WTC11 (cell line): Measurements from ENCODE around the gene CFAP161. TPM values are rescaled to one million over a fixed set of nuclear protein-coding genes. Genes with fewer than 3 reads are reported as not detected.

Source experiments
- ATAC-seq: fragments of 200-7000 bp; cut with Tn5 transposase; 2 replicates; pipeline ENCODE4 v1.10.0; 2021; ENCODE audit warnings: mild to moderate bottlenecking, moderate library complexity
- CTCF ChIA-PET: fragments of 300-600 bp; sonication (Branson Sonifier 250); formaldehyde crosslinking; loops from one replicate; lab custom pipeline; 2021; ENCODE audit warnings: antibody characterized with exemption; lab: Charles Lee
- POLR2A ChIA-PET: fragments of 350-600 bp; sonication (Branson Sonifier 250); formaldehyde crosslinking; loops from one replicate; lab custom pipeline; 2021; ENCODE audit warnings: antibody characterized with exemption; lab: Charles Lee
- DNase-seq: peaks from one replicate; pipeline ENCODE4 v3.0.0; 2021; ENCODE audit warnings: low spot score
- H3K27ac Mint-ChIP-seq: 2 replicates; pipeline ENCODE4 v1.8.0; 2021; ENCODE audit warnings: mixed read lengths
- H3K27me3 Mint-ChIP-seq: 2 replicates; pipeline ENCODE4 v1.8.0; 2021; ENCODE audit warnings: low read depth, mild to moderate bottlenecking, moderate library complexity, mixed read lengths
- H3K36me3 Mint-ChIP-seq: 2 replicates; pipeline ENCODE4 v1.8.0; 2021; ENCODE audit warnings: mixed read lengths
- H3K4me1 Mint-ChIP-seq: 2 replicates; pipeline ENCODE4 v1.8.0; 2022; ENCODE audit warnings: mixed read lengths
- H3K4me3 Mint-ChIP-seq: 2 replicates; pipeline ENCODE4 v1.8.0; 2021; ENCODE audit warnings: mild to moderate bottlenecking, moderate library complexity, mixed read lengths
- H3K9me3 Mint-ChIP-seq: 2 replicates; pipeline ENCODE4 v1.8.0; 2021; ENCODE audit warnings: mixed read lengths
- FOXP1 ChIP-seq: sonication (generic); formaldehyde crosslinking; IDR thresholded peaks from 2 replicates; pipeline ENCODE4 v1.8.0; 2022; ENCODE audit warnings: missing genetic modification reagents, mild to moderate bottlenecking, moderate library complexity, borderline replicate concordance
- GABPB1 ChIP-seq: sonication (generic); formaldehyde crosslinking; IDR thresholded peaks from 2 replicates; pipeline ENCODE4 v1.8.1; 2023; ENCODE audit warnings: mild to moderate bottlenecking, missing genetic modification reagents
- IRF2 ChIP-seq: sonication (generic); formaldehyde crosslinking; IDR thresholded peaks from 2 replicates; pipeline ENCODE4 v1.8.0; 2022; ENCODE audit warnings: low read depth, missing genetic modification reagents, borderline replicate concordance
- JAZF1 ChIP-seq: fragments of 250-450 bp; sonication (Bioruptor Pico); IDR thresholded peaks from 2 replicates; pipeline ENCODE4 v1.9.0; 2021; ENCODE audit warnings: moderate library complexity, mild to moderate bottlenecking, inconsistent platforms
- MYBL2 ChIP-seq: sonication (generic); formaldehyde crosslinking; IDR thresholded peaks from 2 replicates; pipeline ENCODE4 v1.8.1; 2023; ENCODE audit warnings: mild to moderate bottlenecking, moderate library complexity, missing genetic modification reagents
- NFE2L1 ChIP-seq: sonication (generic); formaldehyde crosslinking; IDR thresholded peaks from 2 replicates; pipeline ENCODE4 v1.8.1; 2023; ENCODE audit warnings: missing genetic modification reagents
- NFYB ChIP-seq: sonication (generic); formaldehyde crosslinking; conservative IDR thresholded peaks from 2 replicates; pipeline ENCODE4 v1.8.0; 2022; ENCODE audit warnings: low read depth, missing genetic modification reagents
- PRRX2 ChIP-seq: fragments of 250-450 bp; sonication (Bioruptor Pico); IDR thresholded peaks from 2 replicates; pipeline ENCODE4 v1.8.0; 2021; ENCODE audit warnings: mild to moderate bottlenecking
- SMAD4 ChIP-seq: sonication (generic); formaldehyde crosslinking; IDR thresholded peaks from 2 replicates; pipeline ENCODE4 v1.8.0; 2022; ENCODE audit warnings: mild to moderate bottlenecking, missing genetic modification reagents
- SP1 ChIP-seq: sonication (generic); formaldehyde crosslinking; conservative IDR thresholded peaks from 2 replicates; pipeline ENCODE4 v1.8.1; 2022; ENCODE audit warnings: missing genetic modification reagents
- ZNF121 ChIP-seq: sonication (generic); formaldehyde crosslinking; IDR thresholded peaks from 2 replicates; pipeline ENCODE4 v1.8.0; 2023; ENCODE audit warnings: missing genetic modification reagents
- ZNF219 ChIP-seq: sonication (generic); formaldehyde crosslinking; IDR thresholded peaks from 2 replicates; pipeline ENCODE4 v1.8.0; 2023; ENCODE audit warnings: missing genetic modification reagents, mild to moderate bottlenecking, borderline replicate concordance
- total RNA-seq: library from RNA; stranded (reverse); gene quantifications from 3 replicates; pipeline ENCODE4 v1.2.3, GENCODE V29; 2021
- TF ChIP-seq, protein P1 (sequence below): sonication (generic); formaldehyde crosslinking; IDR thresholded peaks from 2 replicates; pipeline ENCODE4 v1.8.0; 2022; ENCODE audit warnings: mild to moderate bottlenecking, missing genetic modification reagents
- TF ChIP-seq, protein P2 (sequence below): sonication (generic); formaldehyde crosslinking; IDR thresholded peaks from 2 replicates; pipeline ENCODE4 v1.8.1; 2022; ENCODE audit warnings: low read depth, missing genetic modification reagents, borderline replicate concordance
- TF ChIP-seq, protein P3 (sequence below): fragments of 250-450 bp; sonication (Bioruptor Pico); IDR thresholded peaks from 2 replicates; pipeline ENCODE4 v2.1.2; 2022; ENCODE audit warnings: mild to moderate bottlenecking, moderate library complexity
- TF ChIP-seq, protein P4 (sequence below): sonication (generic); formaldehyde crosslinking; IDR thresholded peaks from 2 replicates; pipeline ENCODE4 v1.8.1; 2022; ENCODE audit warnings: low read depth, mild to moderate bottlenecking, moderate library complexity, missing genetic modification reagents, borderline replicate concordance
- TF ChIP-seq, protein P5 (sequence below): sonication (generic); formaldehyde crosslinking; IDR thresholded peaks from 2 replicates; pipeline ENCODE4 v1.8.1; 2022; ENCODE audit warnings: mild to moderate bottlenecking, missing genetic modification reagents, moderate library complexity, borderline replicate concordance
- TF ChIP-seq, protein P6 (sequence below): sonication (generic); formaldehyde crosslinking; IDR thresholded peaks from 2 replicates; pipeline ENCODE4 v1.8.0; 2022; ENCODE audit warnings: missing genetic modification reagents
- TF ChIP-seq, protein P7 (sequence below): sonication (generic); formaldehyde crosslinking; IDR thresholded peaks from 2 replicates; pipeline ENCODE4 v1.8.1; 2023; ENCODE audit warnings: mild to moderate bottlenecking, missing genetic modification reagents
- TF ChIP-seq, protein P8 (sequence below): sonication (generic); formaldehyde crosslinking; IDR thresholded peaks from 2 replicates; pipeline ENCODE4 v1.8.0; 2022; ENCODE audit warnings: mild to moderate bottlenecking, missing genetic modification reagents
- TF ChIP-seq, protein P9 (sequence below): sonication (generic); formaldehyde crosslinking; IDR thresholded peaks from 2 replicates; pipeline ENCODE4 v1.8.1; 2023; ENCODE audit warnings: mild to moderate bottlenecking, missing genetic modification reagents

The CFAP161 gene
- total RNA-seq, 1 experiment from 2014 or later = not detected

DNA sequence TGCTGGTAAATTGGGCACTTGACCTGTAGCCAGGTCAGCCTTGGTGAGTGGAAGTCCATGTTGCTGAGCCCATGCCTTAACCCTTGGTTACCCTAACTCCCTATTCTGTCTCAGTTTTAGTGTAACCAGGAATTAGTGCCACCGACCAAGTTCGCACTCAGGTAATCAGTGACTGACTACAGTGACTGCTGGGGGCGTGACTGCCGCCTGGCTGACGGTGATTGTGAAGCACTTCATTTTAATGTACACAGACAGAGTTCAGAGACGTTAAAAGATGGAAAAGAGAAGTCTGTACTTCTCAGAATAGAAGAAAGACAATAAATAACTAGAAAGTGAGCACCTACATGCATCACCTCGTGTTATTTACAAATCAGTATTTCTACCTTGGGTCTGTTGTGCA, 17.3 kb downstream of the CFAP161 start:
- ChIA-PET POLR2A (no interaction called here), CTCF (interaction anchor here (1.4 kb wide), 1 partner anchor 115 kb away, joined by 7 read pairs; no protein-coding TSS in a partner anchor)
- Mint-ChIP-seq H3K4me3 (no peak overlapping the region), H3K36me3 (no peaks in the 10 kb centered on the region), H3K27me3 (no peaks in the 10 kb centered on the region), H3K27ac (no peak overlapping the region), H3K4me1 (no peaks in the 10 kb centered on the region), H3K9me3 (peaks cover 3% of the 10 kb centered on the region; the same call in 1 of the 2 replicates)
- TF ChIP-seq NFYB (no peak), MYBL2 (CRISPR knock-in tag) (no peak), IRF2 (CRISPR knock-in tag) (no peak), ZNF121 (CRISPR knock-in tag) (no peak)
- TF ChIP-seq, protein P1, sequence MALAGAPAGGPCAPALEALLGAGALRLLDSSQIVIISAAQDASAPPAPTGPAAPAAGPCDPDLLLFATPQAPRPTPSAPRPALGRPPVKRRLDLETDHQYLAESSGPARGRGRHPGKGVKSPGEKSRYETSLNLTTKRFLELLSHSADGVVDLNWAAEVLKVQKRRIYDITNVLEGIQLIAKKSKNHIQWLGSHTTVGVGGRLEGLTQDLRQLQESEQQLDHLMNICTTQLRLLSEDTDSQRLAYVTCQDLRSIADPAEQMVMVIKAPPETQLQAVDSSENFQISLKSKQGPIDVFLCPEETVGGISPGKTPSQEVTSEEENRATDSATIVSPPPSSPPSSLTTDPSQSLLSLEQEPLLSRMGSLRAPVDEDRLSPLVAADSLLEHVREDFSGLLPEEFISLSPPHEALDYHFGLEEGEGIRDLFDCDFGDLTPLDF = no peak
- TF ChIP-seq, protein P2, sequence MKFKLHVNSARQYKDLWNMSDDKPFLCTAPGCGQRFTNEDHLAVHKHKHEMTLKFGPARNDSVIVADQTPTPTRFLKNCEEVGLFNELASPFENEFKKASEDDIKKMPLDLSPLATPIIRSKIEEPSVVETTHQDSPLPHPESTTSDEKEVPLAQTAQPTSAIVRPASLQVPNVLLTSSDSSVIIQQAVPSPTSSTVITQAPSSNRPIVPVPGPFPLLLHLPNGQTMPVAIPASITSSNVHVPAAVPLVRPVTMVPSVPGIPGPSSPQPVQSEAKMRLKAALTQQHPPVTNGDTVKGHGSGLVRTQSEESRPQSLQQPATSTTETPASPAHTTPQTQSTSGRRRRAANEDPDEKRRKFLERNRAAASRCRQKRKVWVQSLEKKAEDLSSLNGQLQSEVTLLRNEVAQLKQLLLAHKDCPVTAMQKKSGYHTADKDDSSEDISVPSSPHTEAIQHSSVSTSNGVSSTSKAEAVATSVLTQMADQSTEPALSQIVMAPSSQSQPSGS (CRISPR knock-in tag) = no peak
- ATAC-seq = no peak
- DNase-seq = no peak

DNA sequence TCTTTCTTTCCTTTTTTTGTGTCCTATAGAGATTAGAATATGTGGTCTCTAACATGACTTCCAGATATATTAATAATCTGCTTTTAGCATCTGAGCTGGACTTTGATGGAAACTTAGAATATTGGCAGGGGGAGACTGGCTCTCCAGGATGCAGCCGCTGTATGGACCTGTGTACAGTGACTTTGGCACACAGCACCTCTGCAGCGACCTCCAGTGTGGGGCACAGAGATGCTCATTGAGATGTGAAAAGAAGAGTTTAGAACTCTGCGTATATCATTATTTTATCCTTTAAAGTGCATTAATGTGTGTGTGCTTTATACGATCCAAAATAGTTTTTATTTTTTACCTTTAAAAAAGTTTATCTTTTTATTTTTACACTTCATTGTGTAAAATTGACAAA, 18.3 kb downstream of the CFAP161 start:
- Mint-ChIP-seq H3K36me3 (no peaks in the 10 kb centered on the region), H3K9me3 (peaks cover 3% of the 10 kb centered on the region; the same call in 1 of the 2 replicates), H3K4me3 (no peak overlapping the region), H3K27ac (no peak overlapping the region), H3K27me3 (no peaks in the 10 kb centered on the region), H3K4me1 (no peaks in the 10 kb centered on the region)
- DNase-seq (no peak), ATAC-seq (no peak)
- ChIA-PET POLR2A (no interaction called here), CTCF (interaction anchor here (9.7 kb wide), 1 partner anchor 115 kb away, joined by 170 read pairs; no protein-coding TSS in a partner anchor)
- TF ChIP-seq, protein P3, sequence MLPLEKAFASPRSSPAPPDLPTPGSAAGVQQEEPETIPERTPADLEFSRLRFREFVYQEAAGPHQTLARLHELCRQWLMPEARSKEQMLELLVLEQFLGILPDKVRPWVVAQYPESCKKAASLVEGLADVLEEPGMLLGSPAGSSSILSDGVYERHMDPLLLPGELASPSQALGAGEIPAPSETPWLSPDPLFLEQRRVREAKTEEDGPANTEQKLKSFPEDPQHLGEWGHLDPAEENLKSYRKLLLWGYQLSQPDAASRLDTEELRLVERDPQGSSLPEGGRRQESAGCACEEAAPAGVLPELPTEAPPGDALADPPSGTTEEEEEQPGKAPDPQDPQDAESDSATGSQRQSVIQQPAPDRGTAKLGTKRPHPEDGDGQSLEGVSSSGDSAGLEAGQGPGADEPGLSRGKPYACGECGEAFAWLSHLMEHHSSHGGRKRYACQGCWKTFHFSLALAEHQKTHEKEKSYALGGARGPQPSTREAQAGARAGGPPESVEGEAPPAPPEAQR (CRISPR knock-in tag) = no peak
- TF ChIP-seq, protein P4, sequence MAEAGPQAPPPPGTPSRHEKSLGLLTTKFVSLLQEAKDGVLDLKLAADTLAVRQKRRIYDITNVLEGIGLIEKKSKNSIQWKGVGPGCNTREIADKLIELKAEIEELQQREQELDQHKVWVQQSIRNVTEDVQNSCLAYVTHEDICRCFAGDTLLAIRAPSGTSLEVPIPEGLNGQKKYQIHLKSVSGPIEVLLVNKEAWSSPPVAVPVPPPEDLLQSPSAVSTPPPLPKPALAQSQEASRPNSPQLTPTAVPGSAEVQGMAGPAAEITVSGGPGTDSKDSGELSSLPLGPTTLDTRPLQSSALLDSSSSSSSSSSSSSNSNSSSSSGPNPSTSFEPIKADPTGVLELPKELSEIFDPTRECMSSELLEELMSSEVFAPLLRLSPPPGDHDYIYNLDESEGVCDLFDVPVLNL = no peak
- TF ChIP-seq SMAD4 (CRISPR knock-in tag) (no peak), ZNF219 (no peak), GABPB1 (CRISPR knock-in tag) (no peak), NFE2L1 (CRISPR knock-in tag) (no peak), MYBL2 (CRISPR knock-in tag) (no peak), JAZF1 (CRISPR knock-in tag) (no peak), PRRX2 (CRISPR knock-in tag) (no peak), FOXP1 (CRISPR knock-in tag) (no peak), SP1 (CRISPR knock-in tag) (no peak)
- TF ChIP-seq, protein P5, sequence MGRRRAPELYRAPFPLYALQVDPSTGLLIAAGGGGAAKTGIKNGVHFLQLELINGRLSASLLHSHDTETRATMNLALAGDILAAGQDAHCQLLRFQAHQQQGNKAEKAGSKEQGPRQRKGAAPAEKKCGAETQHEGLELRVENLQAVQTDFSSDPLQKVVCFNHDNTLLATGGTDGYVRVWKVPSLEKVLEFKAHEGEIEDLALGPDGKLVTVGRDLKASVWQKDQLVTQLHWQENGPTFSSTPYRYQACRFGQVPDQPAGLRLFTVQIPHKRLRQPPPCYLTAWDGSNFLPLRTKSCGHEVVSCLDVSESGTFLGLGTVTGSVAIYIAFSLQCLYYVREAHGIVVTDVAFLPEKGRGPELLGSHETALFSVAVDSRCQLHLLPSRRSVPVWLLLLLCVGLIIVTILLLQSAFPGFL (CRISPR knock-in tag) = no peak
- TF ChIP-seq, protein P6, sequence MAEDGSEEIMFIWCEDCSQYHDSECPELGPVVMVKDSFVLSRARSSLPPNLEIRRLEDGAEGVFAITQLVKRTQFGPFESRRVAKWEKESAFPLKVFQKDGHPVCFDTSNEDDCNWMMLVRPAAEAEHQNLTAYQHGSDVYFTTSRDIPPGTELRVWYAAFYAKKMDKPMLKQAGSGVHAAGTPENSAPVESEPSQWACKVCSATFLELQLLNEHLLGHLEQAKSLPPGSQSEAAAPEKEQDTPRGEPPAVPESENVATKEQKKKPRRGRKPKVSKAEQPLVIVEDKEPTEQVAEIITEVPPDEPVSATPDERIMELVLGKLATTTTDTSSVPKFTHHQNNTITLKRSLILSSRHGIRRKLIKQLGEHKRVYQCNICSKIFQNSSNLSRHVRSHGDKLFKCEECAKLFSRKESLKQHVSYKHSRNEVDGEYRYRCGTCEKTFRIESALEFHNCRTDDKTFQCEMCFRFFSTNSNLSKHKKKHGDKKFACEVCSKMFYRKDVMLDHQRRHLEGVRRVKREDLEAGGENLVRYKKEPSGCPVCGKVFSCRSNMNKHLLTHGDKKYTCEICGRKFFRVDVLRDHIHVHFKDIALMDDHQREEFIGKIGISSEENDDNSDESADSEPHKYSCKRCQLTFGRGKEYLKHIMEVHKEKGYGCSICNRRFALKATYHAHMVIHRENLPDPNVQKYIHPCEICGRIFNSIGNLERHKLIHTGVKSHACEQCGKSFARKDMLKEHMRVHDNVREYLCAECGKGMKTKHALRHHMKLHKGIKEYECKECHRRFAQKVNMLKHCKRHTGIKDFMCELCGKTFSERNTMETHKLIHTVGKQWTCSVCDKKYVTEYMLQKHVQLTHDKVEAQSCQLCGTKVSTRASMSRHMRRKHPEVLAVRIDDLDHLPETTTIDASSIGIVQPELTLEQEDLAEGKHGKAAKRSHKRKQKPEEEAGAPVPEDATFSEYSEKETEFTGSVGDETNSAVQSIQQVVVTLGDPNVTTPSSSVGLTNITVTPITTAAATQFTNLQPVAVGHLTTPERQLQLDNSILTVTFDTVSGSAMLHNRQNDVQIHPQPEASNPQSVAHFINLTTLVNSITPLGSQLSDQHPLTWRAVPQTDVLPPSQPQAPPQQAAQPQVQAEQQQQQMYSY (CRISPR knock-in tag) = no peak
- TF ChIP-seq, protein P7, sequence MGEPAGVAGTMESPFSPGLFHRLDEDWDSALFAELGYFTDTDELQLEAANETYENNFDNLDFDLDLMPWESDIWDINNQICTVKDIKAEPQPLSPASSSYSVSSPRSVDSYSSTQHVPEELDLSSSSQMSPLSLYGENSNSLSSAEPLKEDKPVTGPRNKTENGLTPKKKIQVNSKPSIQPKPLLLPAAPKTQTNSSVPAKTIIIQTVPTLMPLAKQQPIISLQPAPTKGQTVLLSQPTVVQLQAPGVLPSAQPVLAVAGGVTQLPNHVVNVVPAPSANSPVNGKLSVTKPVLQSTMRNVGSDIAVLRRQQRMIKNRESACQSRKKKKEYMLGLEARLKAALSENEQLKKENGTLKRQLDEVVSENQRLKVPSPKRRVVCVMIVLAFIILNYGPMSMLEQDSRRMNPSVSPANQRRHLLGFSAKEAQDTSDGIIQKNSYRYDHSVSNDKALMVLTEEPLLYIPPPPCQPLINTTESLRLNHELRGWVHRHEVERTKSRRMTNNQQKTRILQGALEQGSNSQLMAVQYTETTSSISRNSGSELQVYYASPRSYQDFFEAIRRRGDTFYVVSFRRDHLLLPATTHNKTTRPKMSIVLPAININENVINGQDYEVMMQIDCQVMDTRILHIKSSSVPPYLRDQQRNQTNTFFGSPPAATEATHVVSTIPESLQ (CRISPR knock-in tag) = no peak
- TF ChIP-seq, protein P8, sequence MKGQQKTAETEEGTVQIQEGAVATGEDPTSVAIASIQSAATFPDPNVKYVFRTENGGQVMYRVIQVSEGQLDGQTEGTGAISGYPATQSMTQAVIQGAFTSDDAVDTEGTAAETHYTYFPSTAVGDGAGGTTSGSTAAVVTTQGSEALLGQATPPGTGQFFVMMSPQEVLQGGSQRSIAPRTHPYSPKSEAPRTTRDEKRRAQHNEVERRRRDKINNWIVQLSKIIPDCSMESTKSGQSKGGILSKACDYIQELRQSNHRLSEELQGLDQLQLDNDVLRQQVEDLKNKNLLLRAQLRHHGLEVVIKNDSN = no peak
- TF ChIP-seq, protein P9, sequence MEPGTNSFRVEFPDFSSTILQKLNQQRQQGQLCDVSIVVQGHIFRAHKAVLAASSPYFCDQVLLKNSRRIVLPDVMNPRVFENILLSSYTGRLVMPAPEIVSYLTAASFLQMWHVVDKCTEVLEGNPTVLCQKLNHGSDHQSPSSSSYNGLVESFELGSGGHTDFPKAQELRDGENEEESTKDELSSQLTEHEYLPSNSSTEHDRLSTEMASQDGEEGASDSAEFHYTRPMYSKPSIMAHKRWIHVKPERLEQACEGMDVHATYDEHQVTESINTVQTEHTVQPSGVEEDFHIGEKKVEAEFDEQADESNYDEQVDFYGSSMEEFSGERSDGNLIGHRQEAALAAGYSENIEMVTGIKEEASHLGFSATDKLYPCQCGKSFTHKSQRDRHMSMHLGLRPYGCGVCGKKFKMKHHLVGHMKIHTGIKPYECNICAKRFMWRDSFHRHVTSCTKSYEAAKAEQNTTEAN (CRISPR knock-in tag) = no peak
